GM12875 (cell line): ENCODE data around the gene STIM2.

ENCODE experiments used
- H3K4me3 ChIP-seq: one replicate; pipeline ENCODE4 v1.5.1; 2011; ENCODE audit warnings: low read depth, low read length, control low read depth
- CTCF ChIP-seq: IDR thresholded peaks from 2 replicates; pipeline ENCODE4 v1.5.1; 2011; ENCODE audit warnings: low read depth, mild to moderate bottlenecking, control low read depth, inconsistent platforms, low read length, moderate library complexity, borderline replicate concordance; ENCODE audit not compliant: insufficient read depth

The STIM2 gene

GRCh38 chr4:26854701-26855100, 5.9 kb upstream of the STIM2 start:
- H3K4me3 ChIP-seq = no peak overlapping the region

DNA sequence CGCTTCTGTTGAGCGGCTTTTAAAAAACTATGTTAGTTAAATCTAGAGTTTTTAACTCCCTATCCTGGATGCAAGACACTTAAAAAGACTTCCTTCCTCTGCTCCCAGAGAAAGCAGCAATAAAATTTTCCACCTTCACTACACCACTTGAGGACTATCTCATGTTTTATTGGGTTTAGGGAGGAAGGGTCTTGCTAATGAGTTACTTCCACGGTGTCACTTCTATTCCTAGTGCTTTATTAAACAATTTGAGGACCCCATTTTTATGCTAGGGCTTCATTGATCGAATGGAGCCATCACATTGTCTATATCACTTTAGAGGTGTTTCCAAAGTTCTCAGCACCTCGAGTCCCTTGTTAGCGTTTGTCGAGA, 3.7 kb upstream of the STIM2 start:
- peak overlapping the region; percentile 89 for H3K4me3 ChIP-seq
- no peak for TF ChIP-seq CTCF

More at GRCh38 chr4:26854701-26855100, 5.9 kb upstream of the STIM2 start:
- TF ChIP-seq CTCF = no peak

- H3K4me3 ChIP-seq = peak overlapping the region; percentile 89
- TF ChIP-seq CTCF = no peak
These were observed 3.2 kb upstream of the STIM2 start for GRCh38 chr4:26857278-26858034.

DNA sequence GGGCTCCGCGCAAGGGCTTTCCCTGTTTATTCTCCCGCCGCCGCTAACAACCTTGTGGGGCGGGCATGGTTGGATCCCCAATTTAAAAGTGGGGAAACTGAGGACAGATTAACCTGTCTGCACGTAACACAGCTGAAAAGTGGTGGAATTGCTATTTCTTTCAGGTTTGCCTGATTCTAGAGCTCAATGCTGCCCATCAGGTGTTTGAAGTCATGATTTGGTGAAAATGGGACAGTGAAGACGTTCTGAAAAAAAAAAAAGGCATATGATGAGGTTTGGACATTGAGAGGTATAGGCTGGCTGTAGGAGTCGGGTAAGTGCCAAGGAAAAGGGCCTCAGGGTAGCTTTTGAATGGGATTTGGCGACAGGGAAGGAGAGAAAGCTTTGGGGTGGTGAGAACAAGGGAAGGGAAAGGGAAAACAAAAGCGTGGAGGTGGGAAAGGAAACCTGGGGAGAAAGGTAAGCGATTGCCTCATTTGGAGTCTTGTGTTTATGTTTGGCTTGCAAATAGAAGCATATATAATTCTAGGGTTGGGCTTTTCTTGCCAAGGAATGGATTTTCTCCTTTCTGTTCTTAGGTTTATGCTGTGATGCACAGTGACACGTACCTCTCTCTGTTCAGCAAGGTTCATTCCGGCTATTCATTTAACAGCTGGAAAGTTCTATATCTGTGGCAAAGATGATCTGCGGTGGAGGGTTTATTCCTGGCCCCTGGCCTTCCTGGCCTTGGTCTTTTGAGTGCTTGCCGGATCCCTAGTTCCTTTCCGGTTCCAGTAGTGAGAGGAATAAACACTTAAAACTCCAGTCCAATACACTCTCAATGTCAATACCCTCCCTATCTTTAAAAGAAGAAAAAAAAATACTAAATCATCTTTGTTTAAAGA, 2.4 kb upstream of the STIM2 start:
- no peak for TF ChIP-seq CTCF
- H3K4me3 ChIP-seq = peak overlapping the region; percentile 89

GRCh38 chr4:26858947-26859401, 1.7 kb upstream of the STIM2 start:
- TF ChIP-seq CTCF = no peak
- H3K4me3 ChIP-seq = no peak overlapping the region

- peak overlapping the region; percentile 49 for H3K4me3 ChIP-seq
- TF ChIP-seq CTCF = no peak
These were observed 882 bp upstream of the STIM2 start for GRCh38 chr4:26859762-26860156.
